ENCODE measurements around the gene MAP3K5.
A peak's percentile ranks its signal among the peaks of the same experiment; 100 is the strongest.
"Not testable (repeated sequence)": the region's sequence is repeated elsewhere in the genome, so short reads cannot be mapped to it uniquely, and the experiment has no call there.

Gene MAP3K5

GRCh38 chr6:136721467-136721866 is 70.8 kb downstream of the MAP3K5 start:
- no peak for DNase-seq (ENCODE audit: low spot score)

GRCh38 chr6:136720045-136720770 is 72.1 kb downstream of the MAP3K5 start:
- DNase-seq (ENCODE audit: low spot score), result no peak

GRCh38 chr6:136719280-136720044 is 72.8 kb downstream of the MAP3K5 start:
- DNase-seq (ENCODE audit: low spot score), result no peak

GRCh38 chr6:136718476-136718875 is 73.8 kb downstream of the MAP3K5 start:
- no peak for DNase-seq (ENCODE audit: low spot score)

DNA sequence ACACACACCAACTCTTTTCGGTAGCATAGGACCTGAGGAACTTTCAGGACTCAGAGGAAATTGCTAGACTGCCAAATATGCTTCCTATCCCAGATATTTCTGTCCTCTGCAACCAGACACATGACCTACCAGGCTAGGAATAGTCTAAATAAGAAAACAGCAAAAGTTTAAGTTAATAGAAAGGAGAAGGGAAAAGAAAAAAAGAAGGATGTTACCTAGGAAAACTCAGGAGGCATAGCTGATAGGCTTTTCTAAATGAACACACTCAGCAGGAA is 74.6 kb downstream of the MAP3K5 start:
- peak; percentile 55 for DNase-seq (ENCODE audit: low spot score)

GRCh38 chr6:136716917-136717715 is 75.2 kb downstream of the MAP3K5 start:
- DNase-seq (ENCODE audit: low spot score), result peak; percentile 10

DNA sequence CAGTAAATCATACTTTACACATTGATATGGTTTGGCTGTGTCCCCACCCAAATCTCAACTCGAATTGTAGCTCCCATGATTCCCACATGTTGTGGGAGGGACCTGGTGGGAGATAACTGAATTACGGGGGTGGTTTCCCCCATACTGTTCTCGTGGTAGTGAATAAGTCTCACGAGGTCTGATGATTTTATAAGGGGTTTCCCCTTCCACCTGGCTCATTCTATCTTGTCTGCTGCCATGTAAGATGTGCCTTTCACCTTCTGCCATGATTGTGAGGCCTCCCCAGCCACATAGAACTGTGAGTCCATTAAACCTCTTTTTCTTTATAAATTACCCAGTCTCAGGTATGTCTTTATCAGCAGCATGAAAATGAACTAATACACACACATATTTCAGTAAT is 79.6 kb downstream of the MAP3K5 start:
- not testable (repeated sequence) for DNase-seq (ENCODE audit: low spot score)

DNA sequence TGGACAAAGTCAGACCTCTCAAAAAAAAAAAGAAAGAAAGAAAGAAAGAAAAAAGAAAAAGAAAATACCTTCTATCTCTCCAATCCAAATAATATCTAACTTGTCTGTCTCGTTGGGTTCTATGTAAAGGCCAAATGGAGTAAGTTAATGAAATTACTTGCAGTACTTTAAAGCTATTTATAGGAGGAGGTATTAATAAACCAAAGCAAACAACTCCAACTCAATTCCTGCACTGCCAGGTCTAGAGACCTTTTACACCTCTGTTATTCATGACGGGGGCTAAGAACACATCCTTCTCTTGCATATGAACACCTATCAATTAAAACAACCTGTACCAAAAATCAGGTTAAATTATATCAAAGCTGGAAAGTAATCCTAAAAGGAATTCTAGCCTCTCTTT is 80.6 kb downstream of the MAP3K5 start:
- no peak for DNase-seq (ENCODE audit: low spot score)

- DNase-seq (ENCODE audit: low spot score), result no peak
Measured at GRCh38 chr6:136710877-136711552, 81.3 kb downstream of the MAP3K5 start.

DNA sequence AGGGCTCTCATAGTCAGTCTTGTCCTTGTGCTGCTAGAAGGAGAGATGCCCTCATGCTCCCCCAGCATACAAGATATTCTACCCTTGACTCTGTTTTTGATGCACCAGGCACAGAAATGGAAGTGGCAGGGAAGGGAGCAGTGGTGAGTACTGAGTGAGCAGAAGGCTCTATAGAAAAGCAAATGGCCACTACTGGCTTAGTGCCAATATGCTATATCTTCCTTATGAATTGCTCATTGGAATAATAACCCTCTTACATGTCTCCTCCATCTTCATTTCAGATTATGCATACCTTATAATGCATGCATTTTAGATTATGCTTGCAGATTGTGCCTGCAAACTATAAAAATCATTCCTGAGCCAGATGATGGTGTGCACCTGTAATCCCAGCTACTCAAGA is 82.8 kb downstream of the MAP3K5 start:
- DNase-seq (ENCODE audit: low spot score), result no peak

DNA sequence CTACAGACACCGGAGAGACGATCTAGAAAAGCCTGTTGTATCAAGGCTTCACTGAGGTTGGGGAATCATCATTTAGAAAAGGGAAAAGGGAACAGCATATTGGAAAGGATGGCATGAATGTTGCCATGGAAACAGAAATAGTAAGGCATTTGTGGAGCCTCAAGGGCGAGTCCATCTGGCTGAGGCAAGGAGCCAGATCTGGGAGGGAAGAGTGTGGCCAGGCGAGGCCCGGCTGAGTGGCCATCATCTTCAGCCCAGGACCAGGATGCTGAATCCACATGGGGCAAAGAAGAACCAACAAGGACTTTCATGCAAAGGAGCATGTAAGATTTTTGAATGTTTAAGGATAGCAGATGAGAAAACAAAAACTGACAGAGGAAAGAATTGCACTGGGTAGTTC is 85.8 kb downstream of the MAP3K5 start:
- DNase-seq (ENCODE audit: low spot score), result no peak

GRCh38 chr6:136703331-136703865 is 88.9 kb downstream of the MAP3K5 start:
- DNase-seq (ENCODE audit: low spot score), result no peak

GRCh38 chr6:136701045-136701444 is 91.2 kb downstream of the MAP3K5 start:
- DNase-seq (ENCODE audit: low spot score), result no peak

DNA sequence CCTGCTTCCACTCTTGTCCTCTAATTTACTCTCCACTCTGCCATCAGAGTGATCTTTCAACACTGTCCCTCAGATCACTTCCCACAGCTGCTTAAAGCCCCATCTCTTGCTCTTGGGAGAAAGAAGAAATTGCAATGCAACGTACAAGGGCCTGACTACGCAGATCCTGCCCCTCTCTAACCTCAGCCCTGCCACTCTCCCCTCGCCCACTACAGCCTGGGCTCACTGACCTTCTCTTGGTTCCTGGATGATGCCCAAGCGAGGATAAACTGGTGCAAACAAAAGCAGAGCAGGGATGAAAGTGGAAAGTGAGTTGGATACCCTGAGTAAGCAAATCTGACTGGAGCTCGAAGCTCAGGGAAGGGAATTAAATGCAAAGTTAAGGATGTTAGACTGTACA is 92.9 kb downstream of the MAP3K5 start:
- DNase-seq (ENCODE audit: low spot score), result no peak

DNA sequence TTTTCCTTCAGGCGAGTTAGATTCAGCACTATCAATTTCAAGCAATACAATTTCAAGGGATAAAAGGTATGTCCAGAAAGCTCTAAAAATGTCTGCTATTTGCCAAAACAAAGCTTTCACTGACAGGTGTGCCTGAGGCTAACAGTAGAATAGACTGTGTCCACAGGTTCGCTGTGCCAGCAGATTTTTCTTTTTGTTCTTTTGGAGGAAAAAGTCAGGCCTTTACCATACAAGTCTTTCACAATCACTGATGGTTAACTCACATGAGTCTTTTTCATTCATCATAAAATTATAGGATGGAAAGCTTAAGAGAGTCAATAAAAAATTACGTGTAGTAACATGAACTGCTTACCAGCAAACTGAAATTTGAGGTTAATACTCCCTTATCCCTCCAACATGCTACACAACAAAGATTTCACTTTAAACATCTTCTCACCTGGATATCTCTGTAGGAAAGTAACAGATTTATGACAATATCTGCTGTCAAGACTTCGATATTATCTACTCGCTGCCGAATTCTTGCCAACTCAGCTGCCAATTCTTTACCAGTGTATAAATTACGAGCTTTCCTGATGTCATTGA is 95.4 kb downstream of the MAP3K5 start:
- DNase-seq (ENCODE audit: low spot score), result no peak

DNA sequence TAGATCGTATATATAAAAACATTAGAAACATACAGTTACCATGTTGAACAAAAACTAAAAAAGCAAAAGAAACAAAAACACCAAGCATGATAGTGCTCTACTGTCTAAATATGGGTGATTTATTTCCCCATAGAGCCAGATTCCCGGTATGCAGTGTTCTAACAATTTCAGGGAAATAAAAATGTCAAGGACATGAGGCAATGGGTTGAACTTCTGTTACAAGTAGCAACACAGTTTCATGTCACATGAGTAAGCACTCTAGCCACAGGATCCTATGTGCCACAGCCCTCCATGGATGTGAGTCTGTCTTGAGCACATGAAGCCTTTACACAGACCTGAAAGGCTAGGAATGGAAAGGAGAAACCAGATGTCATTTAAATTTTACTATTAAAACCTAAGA is 96.0 kb downstream of the MAP3K5 start:
- no peak for DNase-seq (ENCODE audit: low spot score)

DNA sequence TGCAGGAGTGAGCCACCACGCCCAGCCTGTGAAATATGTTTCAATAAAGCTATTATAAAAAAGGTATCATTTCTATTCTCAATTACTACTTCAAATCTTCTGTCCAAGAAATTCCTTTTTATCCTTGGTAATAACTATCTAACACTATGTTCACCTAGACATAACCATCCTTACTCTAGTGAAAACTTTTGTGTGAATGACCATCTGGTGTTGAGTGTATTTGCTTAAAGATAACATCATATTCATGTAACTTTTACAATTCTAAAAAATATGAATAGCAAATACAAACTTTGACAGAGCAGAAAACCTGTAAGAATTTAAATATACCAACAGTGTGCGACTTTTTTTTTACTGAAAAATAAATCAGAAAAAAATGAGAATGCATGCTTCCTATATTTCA is 96.9 kb downstream of the MAP3K5 start:
- DNase-seq (ENCODE audit: low spot score), result no peak

DNA sequence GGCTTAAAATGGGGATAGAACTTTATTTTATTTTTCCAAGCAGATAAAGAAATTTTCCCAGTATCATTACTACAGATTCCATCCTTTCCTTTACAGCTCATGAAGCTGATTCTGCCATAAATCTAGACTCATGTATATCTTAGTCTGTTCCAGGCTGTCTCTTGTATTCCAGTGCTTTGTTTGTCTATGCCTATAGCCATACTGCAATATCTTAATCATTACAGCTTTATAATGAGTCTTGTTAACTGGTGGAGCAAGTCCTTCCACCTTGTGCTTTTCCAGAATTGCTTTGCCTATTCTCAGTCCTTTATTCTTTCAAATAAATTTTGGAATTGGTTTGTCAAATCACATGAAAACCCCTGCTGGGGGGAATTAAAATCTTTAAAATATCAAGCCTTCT is 99.2 kb downstream of the MAP3K5 start:
- no peak for DNase-seq (ENCODE audit: low spot score)

GRCh38 chr6:136687894-136688293 is 104.4 kb downstream of the MAP3K5 start:
- not testable (repeated sequence) for DNase-seq (ENCODE audit: low spot score)

GRCh38 chr6:136685540-136686108 is 106.7 kb downstream of the MAP3K5 start:
- no peak for DNase-seq (ENCODE audit: low spot score)

DNA sequence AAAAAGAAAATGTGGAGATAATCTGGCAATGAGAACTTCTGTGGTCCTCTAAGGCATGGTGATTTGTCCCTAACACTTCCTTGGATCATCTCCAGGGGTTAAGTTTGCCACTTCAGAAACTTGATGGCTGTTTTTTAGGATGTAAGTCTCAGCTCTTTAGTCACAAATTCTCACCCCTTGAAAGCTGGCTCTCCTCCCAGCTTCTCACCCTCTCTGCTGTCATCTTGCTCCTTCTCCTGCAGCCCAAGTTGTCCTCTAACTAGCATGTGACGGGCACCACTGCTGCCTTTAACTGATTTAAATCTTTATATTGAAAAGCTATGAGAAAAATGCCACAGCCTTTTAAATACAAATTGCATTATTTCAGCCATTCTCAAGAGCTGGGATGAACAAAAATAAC is 107.8 kb downstream of the MAP3K5 start:
- no peak for DNase-seq (ENCODE audit: low spot score)
